Vein endothelial cell (primary cell): ENCODE results near the gene KDM5D. TPM values are rescaled to one million over a fixed set of nuclear protein-coding genes. Genes with fewer than 3 reads are reported as not detected.

Experiments
- total RNA-seq: library from RNA; depleted of rRNA; stranded (reverse); fragments of >200 nt; gene quantifications from 2 replicates; pipeline ENCODE4 v1.2.3, GENCODE V29; 2012

Gene KDM5D
- total RNA-seq, result 24.8 and 26.1 TPM in 2 replicates

DNA sequence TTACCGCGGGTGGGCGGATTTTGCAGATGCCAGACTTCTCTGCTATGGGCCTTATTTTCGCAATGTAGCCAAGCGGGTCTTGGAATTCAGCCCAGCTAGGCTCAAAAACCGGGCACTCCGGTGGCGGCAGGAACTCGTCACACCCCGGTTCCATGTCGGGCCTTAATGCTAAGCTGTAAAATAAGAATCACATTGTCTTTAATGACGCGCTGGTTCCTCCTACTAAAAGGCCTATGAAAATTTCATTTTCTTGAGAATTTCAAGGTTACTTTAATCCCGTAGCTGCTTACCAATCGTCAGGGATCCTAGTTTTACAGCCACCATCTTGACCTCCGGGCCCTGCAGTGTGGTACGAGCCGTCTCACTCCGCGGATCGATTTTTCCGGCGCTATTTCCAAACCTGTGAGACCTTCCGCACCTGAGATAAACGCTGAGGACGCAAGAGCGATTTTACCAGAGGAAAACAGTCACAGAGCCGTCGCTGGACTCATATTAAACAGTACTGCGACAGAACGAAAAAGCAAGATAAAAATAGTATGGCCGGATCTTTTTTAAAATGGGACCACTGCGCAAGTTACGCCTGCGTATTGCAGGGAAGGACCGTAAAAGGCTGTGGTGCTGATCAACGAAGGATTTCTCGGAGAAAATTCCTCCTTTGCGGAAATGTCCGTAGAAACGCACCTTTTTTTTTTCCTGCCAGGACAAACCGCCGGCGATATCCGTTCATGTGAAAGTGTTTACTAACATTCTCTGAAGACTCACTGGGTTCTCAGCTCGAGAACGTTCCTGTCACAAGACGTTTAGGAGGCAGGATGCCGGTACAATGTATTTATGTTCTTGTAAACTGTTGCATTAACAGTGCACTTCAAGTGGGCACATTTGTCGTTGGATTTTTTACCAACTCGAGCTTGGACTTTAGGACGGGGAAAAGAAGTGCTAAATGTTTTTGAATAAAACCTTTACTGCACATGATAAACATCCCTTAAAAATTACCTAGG is at the start of gene KDM5D:
Gene KDM5D, minus strand, starts transcription at position 346 of the 998 bp plus-strand sequence. Its CDS starts 192 bp downstream, at position 154.

